ENCODE results near the gene PSTPIP1.

Gene PSTPIP1

GRCh38 chr15:77021803-77022381 is 27.0 kb downstream of the PSTPIP1 start:
- no peaks in the 10 kb centered on the region for H3K79me2 ChIP-seq (ENCODE audit: insufficient read depth, low read length)
- peak overlapping the region; percentile 34 for H3K4me2 ChIP-seq (ENCODE audit: low read depth, low read length, poor library complexity, severe bottlenecking)
- no peaks in the 10 kb centered on the region for H3K27me3 ChIP-seq (ENCODE audit: insufficient read depth, low read length, poor library complexity, severe bottlenecking)
- H3K4me3 ChIP-seq (ENCODE audit: low read length, poor library complexity, severe bottlenecking), result peak overlapping the region; percentile 35
- no peaks in the 10 kb centered on the region for H3K9me3 ChIP-seq (ENCODE audit: insufficient read depth, low read depth, low read length)
- H3K9me2 ChIP-seq (replicated peaks; ENCODE audit: low read depth, low read length), result no peaks in the 10 kb centered on the region
- no peaks in the 10 kb centered on the region; the same call in 1 of the 2 replicates for H3K36me3 ChIP-seq (ENCODE audit: insufficient read depth, low read length)
- no peak overlapping the region for H2AFZ ChIP-seq (ENCODE audit: low read length)
- H3K4me1 ChIP-seq (ENCODE audit: insufficient read depth, low read length, poor library complexity, severe bottlenecking), result peaks cover 16% of the 10 kb centered on the region
- no peaks in the 10 kb centered on the region for H3F3A ChIP-seq (ENCODE audit: low read depth)
- TF ChIP-seq EZH2phosphoT487 (IDR thresholded peaks at IDR 0.05; ENCODE audit: borderline replicate concordance) (no peak), CTCF (conservative IDR thresholded peaks at IDR 0.05; ENCODE audit: low read length) (no peak)
- no peak overlapping the region for H3K9ac ChIP-seq (ENCODE audit: low read depth, low read length, poor library complexity, severe bottlenecking)
- no peaks in the 10 kb centered on the region for H4K20me1 ChIP-seq (ENCODE audit: insufficient read depth, low read length, poor library complexity, severe bottlenecking)

GRCh38 chr15:77022646-77023575 is 28.0 kb downstream of the PSTPIP1 start:
- Histone ChIP-seq H3K4me1 (ENCODE audit: insufficient read depth, low read length, poor library complexity, severe bottlenecking) (peaks cover 16% of the 10 kb centered on the region), H3K4me2 (ENCODE audit: low read depth, low read length, poor library complexity, severe bottlenecking) (peak overlapping the region; percentile 34)
- TF ChIP-seq EZH2phosphoT487 (IDR thresholded peaks at IDR 0.05; ENCODE audit: borderline replicate concordance) (no peak), CTCF (conservative IDR thresholded peaks at IDR 0.05; ENCODE audit: low read length) (no peak)

GRCh38 chr15:77023576-77024272 is 28.8 kb downstream of the PSTPIP1 start:
- Histone ChIP-seq H2AFZ (ENCODE audit: low read length) (no peak overlapping the region), H3K4me3 (ENCODE audit: low read length, poor library complexity, severe bottlenecking) (no peak overlapping the region), H3F3A (ENCODE audit: low read depth) (no peaks in the 10 kb centered on the region), H4K20me1 (ENCODE audit: insufficient read depth, low read length, poor library complexity, severe bottlenecking) (no peaks in the 10 kb centered on the region), H3K4me2 (ENCODE audit: low read depth, low read length, poor library complexity, severe bottlenecking) (no peak overlapping the region), H3K79me2 (ENCODE audit: insufficient read depth, low read length) (no peaks in the 10 kb centered on the region), H3K9me2 (replicated peaks; ENCODE audit: low read depth, low read length) (no peaks in the 10 kb centered on the region), H3K4me1 (ENCODE audit: insufficient read depth, low read length, poor library complexity, severe bottlenecking) (peaks cover 16% of the 10 kb centered on the region), H3K9ac (ENCODE audit: low read depth, low read length, poor library complexity, severe bottlenecking) (no peak overlapping the region), H3K9me3 (ENCODE audit: insufficient read depth, low read depth, low read length) (no peaks in the 10 kb centered on the region), H3K27me3 (ENCODE audit: insufficient read depth, low read length, poor library complexity, severe bottlenecking) (no peaks in the 10 kb centered on the region), H3K36me3 (ENCODE audit: insufficient read depth, low read length) (no peaks in the 10 kb centered on the region; the same call in 1 of the 2 replicates)
- TF ChIP-seq CTCF (conservative IDR thresholded peaks at IDR 0.05; ENCODE audit: low read length) (no peak), EZH2phosphoT487 (IDR thresholded peaks at IDR 0.05; ENCODE audit: borderline replicate concordance) (no peak)

More at GRCh38 chr15:77022646-77023575, 28.0 kb downstream of the PSTPIP1 start:
- H3K9ac ChIP-seq (ENCODE audit: low read depth, low read length, poor library complexity, severe bottlenecking), result no peak overlapping the region
- no peaks in the 10 kb centered on the region for H3K27me3 ChIP-seq (ENCODE audit: insufficient read depth, low read length, poor library complexity, severe bottlenecking)
- H3K9me3 ChIP-seq (ENCODE audit: insufficient read depth, low read depth, low read length), result no peaks in the 10 kb centered on the region
- H4K20me1 ChIP-seq (ENCODE audit: insufficient read depth, low read length, poor library complexity, severe bottlenecking), result no peaks in the 10 kb centered on the region
- no peaks in the 10 kb centered on the region for H3F3A ChIP-seq (ENCODE audit: low read depth)
- H3K36me3 ChIP-seq (ENCODE audit: insufficient read depth, low read length), result no peaks in the 10 kb centered on the region; the same call in 1 of the 2 replicates
- no peaks in the 10 kb centered on the region for H3K9me2 ChIP-seq (replicated peaks; ENCODE audit: low read depth, low read length)
- no peak overlapping the region for H2AFZ ChIP-seq (ENCODE audit: low read length)
- no peaks in the 10 kb centered on the region for H3K79me2 ChIP-seq (ENCODE audit: insufficient read depth, low read length)
- no peak overlapping the region for H3K4me3 ChIP-seq (ENCODE audit: low read length, poor library complexity, severe bottlenecking)
